Nucleus accumbens (tissue), 56 donors: Measurements from ENCODE around the gene SYT8.
A peak's percentile ranks its signal among the peaks of the same experiment; 100 is the strongest.

ENCODE experiments used
- DNase-seq, 56 donors: peaks; one replicate each; lab custom pipeline; 2025; lab: John Stamatoyannopoulos, UW

The SYT8 gene

GRCh38 chr11:1854949-1855885 is 20.4 kb downstream of the SYT8 start:
- DNase-seq: no peak

GRCh38 chr11:1855886-1856265 is 21.1 kb downstream of the SYT8 start:
- no peak for DNase-seq

GRCh38 chr11:1856306-1857005 is 21.7 kb downstream of the SYT8 start:
- no peak for DNase-seq

GRCh38 chr11:1857064-1857463 is 22.3 kb downstream of the SYT8 start:
- no peak for DNase-seq

GRCh38 chr11:1858154-1858553 is 23.4 kb downstream of the SYT8 start:
- no peak for DNase-seq

- no peak for DNase-seq
Measured at GRCh38 chr11:1858576-1858975, 23.8 kb downstream of the SYT8 start.

GRCh38 chr11:1859004-1859403 is 24.2 kb downstream of the SYT8 start:
- DNase-seq: no peak

GRCh38 chr11:1860108-1860507 is 25.3 kb downstream of the SYT8 start:
- no peak for DNase-seq

- no peak for DNase-seq
Measured at GRCh38 chr11:1861435-1862411, 26.9 kb downstream of the SYT8 start.

GRCh38 chr11:1862588-1863351 is 28.0 kb downstream of the SYT8 start:
- no peak for DNase-seq

GRCh38 chr11:1863352-1864216 is 28.8 kb downstream of the SYT8 start:
- peak in 34 of 56 donors; percentile 12 to 75 (median 36) for DNase-seq

GRCh38 chr11:1864231-1864630 is 29.4 kb downstream of the SYT8 start:
- peak in 1 of 56 donors; percentile 30 for DNase-seq

GRCh38 chr11:1864831-1865665 is 30.3 kb downstream of the SYT8 start:
- DNase-seq: peak in 1 of 56 donors; percentile 31

- no peak for DNase-seq
Measured at GRCh38 chr11:1866226-1866625, 31.4 kb downstream of the SYT8 start.

- DNase-seq: no peak
Measured at GRCh38 chr11:1866776-1867175, 32.0 kb downstream of the SYT8 start.

GRCh38 chr11:1867381-1867780 is 32.6 kb downstream of the SYT8 start:
- no peak for DNase-seq

GRCh38 chr11:1868056-1868635 is 33.4 kb downstream of the SYT8 start:
- DNase-seq: no peak
